Endothelial cell of umbilical vein (primary cell): ENCODE results near the gene IL34. TPM values are rescaled to one million over a fixed set of nuclear protein-coding genes. Genes with fewer than 3 reads are reported as not detected.

ENCODE experiments used
- BruUV-seq: library from RNA; stranded (reverse); fragments of 400-500 nt; replicated peaks from 2 replicates; lab custom pipeline; 2021; lab: Mats Ljungman, UMichigan
- CTCF ChIA-PET: fragments of 300-600, 350-600 bp; sonication (Branson Sonifier 250); formaldehyde crosslinking; loops from one replicate; lab custom pipeline; 2021; ENCODE audit warnings: antibody characterized with exemption, inconsistent platforms; lab: Charles Lee
- POLR2A ChIA-PET: fragments of 300-600, 350-600 bp; sonication (Branson Sonifier 250); formaldehyde crosslinking; loops from one replicate; lab custom pipeline; 2021; ENCODE audit warnings: antibody characterized with exemption, inconsistent platforms; lab: Charles Lee
- DNase-seq: peaks from one replicate; pipeline ENCODE4 v3.0.0-alpha.2; 2011; ENCODE audit warnings: low read depth, low spot score
- FAIRE-seq: peaks from 2 replicates; lab custom pipeline; 2011; peaks lifted over from hg19 to GRCh38; lab: Jason Lieb, UNC
- H2AFZ ChIP-seq: 2 replicates; pipeline ENCODE4 v1.6.0; 2012; ENCODE audit warnings: low read depth, low read length, control low read depth, inconsistent platforms
- H3K27ac ChIP-seq: 2 replicates; pipeline ENCODE4 v1.5.1; 2011; ENCODE audit warnings: low read depth, mild to moderate bottlenecking, control low read depth, low read length, moderate library complexity; ENCODE audit not compliant: insufficient read depth
- H3K27me3 ChIP-seq, 2 experiments: 2 replicates each; pipeline versions ENCODE4 v1.6.0 to v1.6.1; 2011; ENCODE audit warnings: low read length in 2 of 2, mixed read lengths in 1 of 2; ENCODE audit not compliant: control insufficient read depth in 2 of 2, insufficient read depth in 2 of 2
- H3K36me3 ChIP-seq, 2 experiments: 2 replicates in 1 of 2; 3 replicates in 1 of 2; pipeline ENCODE4 v1.5.1; 2011; ENCODE audit warnings: low read length in 2 of 2, mild to moderate bottlenecking in 1 of 2, moderate library complexity in 1 of 2; ENCODE audit not compliant: control insufficient read depth in 2 of 2, insufficient read depth in 2 of 2; ENCODE audit errors: extremely low read depth in 1 of 2
- H3K4me1 ChIP-seq: 3 replicates; pipeline ENCODE4 v1.5.1; 2011; ENCODE audit warnings: mild to moderate bottlenecking, low read length; ENCODE audit not compliant: control insufficient read depth, insufficient read depth; ENCODE audit errors: extremely low read depth
- H3K4me2 ChIP-seq: 2 replicates; pipeline ENCODE4 v1.6.1; 2011; ENCODE audit warnings: low read length, control low read depth, mixed read lengths; ENCODE audit not compliant: insufficient read depth
- H3K4me3 ChIP-seq, 3 experiments: fragments of 200-600 bp in 1 of 3; sonication (generic), shearing (Covaris generic) in 1 of 3; replicated peaks in 1 of 3; 2 replicates each; pipeline ENCODE4 v1.5.1; 2011 to 2016; ENCODE audit warnings: control low read depth in 3 of 3, low read length in 3 of 3, mild to moderate bottlenecking in 2 of 3, inconsistent platforms in 1 of 3, low read depth in 1 of 3, moderate library complexity in 1 of 3; ENCODE audit not compliant: insufficient read depth in 1 of 3
- H3K79me2 ChIP-seq: 2 replicates; pipeline ENCODE4 v1.6.0; 2012; ENCODE audit warnings: low read length, inconsistent platforms; ENCODE audit not compliant: control insufficient read depth, insufficient read depth
- H3K9ac ChIP-seq: replicated peaks from 2 replicates; pipeline ENCODE3; 2011; ENCODE audit warnings: low read length, control low read depth; ENCODE audit not compliant: insufficient read depth; ENCODE audit errors: extremely low read depth
- H3K9me1 ChIP-seq: replicated peaks from 3 replicates; pipeline ENCODE4 v1.6.0; 2011; ENCODE audit warnings: mild to moderate bottlenecking, low read length; ENCODE audit not compliant: control insufficient read depth, insufficient read depth; ENCODE audit errors: extremely low read depth
- H3K9me3 ChIP-seq: replicated peaks from 2 replicates; pipeline ENCODE4 v1.5.1; 2012; ENCODE audit warnings: low read length, inconsistent platforms; ENCODE audit not compliant: control insufficient read depth, insufficient read depth
- H4K20me1 ChIP-seq: replicated peaks from 2 replicates; pipeline ENCODE3; 2011; ENCODE audit warnings: mild to moderate bottlenecking, low read length; ENCODE audit not compliant: control insufficient read depth, insufficient read depth; ENCODE audit errors: extremely low read depth
- CTCF ChIP-seq, 2 donors: IDR thresholded peaks; 1 replicate in 1 of 2; 2 replicates in 1 of 2; pipeline ENCODE4 v1.5.1; 2011; ENCODE audit warnings: low read length in 2 of 2, mild to moderate bottlenecking in 2 of 2, moderate library complexity in 2 of 2, control low read depth in 1 of 2, inconsistent platforms in 1 of 2, low read depth in 1 of 2; ENCODE audit not compliant: insufficient read depth in 1 of 2; ENCODE audit errors: extremely low read depth in 1 of 2
- EZH2 ChIP-seq: IDR thresholded peaks from 2 replicates; pipeline ENCODE4 v1.6.1; 2012; ENCODE audit warnings: borderline replicate concordance, low read depth, mild to moderate bottlenecking, moderate library complexity, low read length, inconsistent platforms; ENCODE audit not compliant: severe bottlenecking
- FOS ChIP-seq: IDR thresholded peaks from 2 replicates; pipeline ENCODE4 v1.6.1; 2011; ENCODE audit warnings: mild to moderate bottlenecking, low read length, moderate library complexity, borderline replicate concordance; ENCODE audit not compliant: insufficient read depth
- GATA2 ChIP-seq: IDR thresholded peaks from 2 replicates; pipeline ENCODE4 v1.7.0; 2011; ENCODE audit warnings: low read depth, mild to moderate bottlenecking, moderate library complexity, mixed read lengths, low read length; ENCODE audit not compliant: insufficient read length, insufficient read depth
- JUN ChIP-seq: IDR thresholded peaks from 2 replicates; pipeline ENCODE4 v1.6.1; 2011; ENCODE audit warnings: borderline replicate concordance, low read depth; ENCODE audit not compliant: insufficient read length, insufficient read depth
- MYC ChIP-seq: IDR thresholded peaks from one replicate; pipeline ENCODE4 v1.6.1; 2011; ENCODE audit warnings: mild to moderate bottlenecking, low read depth, low read length
- POLR2A ChIP-seq: IDR thresholded peaks from 2 replicates; pipeline ENCODE4 v1.6.1; 2012; ENCODE audit warnings: low read depth, mild to moderate bottlenecking, control low read depth, low read length
- POLR2AphosphoS5 ChIP-seq: IDR thresholded peaks from 2 replicates; pipeline ENCODE4 v1.6.1; 2012; ENCODE audit warnings: low read depth, mild to moderate bottlenecking, control low read depth, low read length, moderate library complexity; ENCODE audit not compliant: insufficient read depth
- dilution Hi-C: fragments of 300-500 bp; cut with MboI; formaldehyde crosslinking; loops from one replicate; pipeline ENCODE4 v1.15.0; 2019; ENCODE audit warnings: low sequenced_read_pairs; ENCODE audit not compliant: extremely low pct_ligation_motif_present
- intact Hi-C: fragments of 100-400 bp; cut with micrococcal nuclease; formaldehyde crosslinking; loops from one replicate; pipeline ENCODE4 v1.10.0; 2022
- polyA plus RNA-seq, 4 experiments: library from polyadenylated mRNA; depleted of rRNA in 3 of 4; stranded (reverse) in 3 of 4; unstranded in 1 of 4; fragments of >200 nt; gene quantifications; 2 replicates each; pipeline versions ENCODE4 v1.2.1 to v1.2.3, GENCODE V29; 2011 to 2012; ENCODE audit warnings: missing spikeins in 1 of 4
- total RNA-seq: library from RNA; stranded (reverse); gene quantifications from 2 replicates; pipeline ENCODE4 v1.2.3, GENCODE V29; 2021
- TF ChIP-seq, protein P1 (sequence below): IDR thresholded peaks from 2 replicates; pipeline ENCODE4 v1.6.1; 2011; ENCODE audit not compliant: insufficient read depth, insufficient read length

The IL34 gene
- total and polyA plus RNA-seq, 2 donors (not counting 3 experiments of a cell fraction or from before 2014, with no cell fraction given): 0.88 to 0.97 TPM

- Histone ChIP-seq H3K27ac (no peak overlapping the region), H3K4me1 (no peaks in the 10 kb centered on the region), H3K27me3 (no peaks in the 10 kb centered on the region), H3K9ac (no peak overlapping the region), H3K36me3 (no peaks in the 10 kb centered on the region), H3K79me2 (no peaks in the 10 kb centered on the region), H3K4me3 (no peak overlapping the region), H2AFZ (no peak overlapping the region), H3K9me3 (no peaks in the 10 kb centered on the region), H3K4me2 (no peak overlapping the region), H4K20me1 (no peaks in the 10 kb centered on the region), H3K9me1 (no peaks in the 10 kb centered on the region)
- POLR2A ChIA-PET: no interaction called here
- no peak for FAIRE-seq
- no peak for TF ChIP-seq GATA2
- TF ChIP-seq FOS: no peak
- no peak for TF ChIP-seq MYC
- TF ChIP-seq, protein P1, sequence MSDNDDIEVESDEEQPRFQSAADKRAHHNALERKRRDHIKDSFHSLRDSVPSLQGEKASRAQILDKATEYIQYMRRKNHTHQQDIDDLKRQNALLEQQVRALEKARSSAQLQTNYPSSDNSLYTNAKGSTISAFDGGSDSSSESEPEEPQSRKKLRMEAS: no peak
- no peak for TF ChIP-seq POLR2A
- no peak for TF ChIP-seq POLR2AphosphoS5
- no peak for TF ChIP-seq JUN
- TF ChIP-seq EZH2: no peak
- TF ChIP-seq CTCF (IDR thresholded peaks at IDR 0.05; ENCODE audit: extremely low read depth in 1 of 2, insufficient read depth in 1 of 2, low read depth in 1 of 2, low read length in 2 of 2): no peak
- CTCF ChIA-PET: interaction anchor here (1.4 to 1.8 kb wide), 3 partner anchors 9 to 29 kb away, joined by 4 to 10 read pairs (median 9); no protein-coding TSS in a partner anchor
- BruUV-seq: no TSS peak
- intact Hi-C loops: no loop called here
- DNase-seq: no peak
- dilution Hi-C loops: no loop called here
These were observed 43.5 kb upstream of the IL34 start for GRCh38 chr16:70602831-70603230.
